Coronary artery (tissue), 2 donors: ENCODE results near the gene PLCG1.

Source experiments
- DNase-seq: peaks from one replicate; pipeline ENCODE4 v3.0.0-alpha.2; 2017; ENCODE audit warnings: low spot score
- H3K27ac ChIP-seq, 2 donors: fragments of 200-600 bp; sonication (generic); one replicate each; pipeline ENCODE4 v1.5.1; 2016 to 2019
- H3K4me3 ChIP-seq: fragments of 200-600 bp; sonication (generic); 2 replicates; pipeline ENCODE4 v1.5.1; 2016; ENCODE audit warnings: mild to moderate bottlenecking, moderate library complexity
- CTCF ChIP-seq: fragments of 200-600 bp; sonication (generic); IDR thresholded peaks from one replicate; pipeline ENCODE4 v1.5.1; 2019; ENCODE audit warnings: antibody characterized with exemption

Gene PLCG1

GRCh38 chr20:41140226-41141133 lies 3.1 kb downstream of the PLCG1 start:
- TF ChIP-seq CTCF: no peak
- no peak for DNase-seq
- Histone ChIP-seq H3K4me3 (peak overlapping the region; percentile 95), H3K27ac (peak overlapping the region; percentile 38 to 96)

- no peak for DNase-seq
- peak overlapping the region; percentile 25 for H3K4me3 ChIP-seq
- TF ChIP-seq CTCF: no peak
Measured at GRCh38 chr20:41141153-41141815, 3.9 kb downstream of the PLCG1 start.

GRCh38 chr20:41142245-41142644 lies 4.9 kb downstream of the PLCG1 start:
- peak overlapping the region; percentile 38 to 49 for H3K27ac ChIP-seq
- H3K4me3 ChIP-seq: no peak overlapping the region
- no peak for TF ChIP-seq CTCF
- no peak for DNase-seq

More at GRCh38 chr20:41141153-41141815, 3.9 kb downstream of the PLCG1 start:
- peak overlapping the region; percentile 38 to 96 for H3K27ac ChIP-seq

GRCh38 chr20:41142919-41143318 lies 5.6 kb downstream of the PLCG1 start:
- Histone ChIP-seq H3K4me3 (no peak overlapping the region), H3K27ac (peak overlapping the region in 1 of 2 donors; percentile 63)
- no peak for DNase-seq
- TF ChIP-seq CTCF: no peak

GRCh38 chr20:41143354-41143753 lies 6.0 kb downstream of the PLCG1 start:
- TF ChIP-seq CTCF: no peak
- no peak overlapping the region for H3K4me3 ChIP-seq
- H3K27ac ChIP-seq: peak overlapping the region in 1 of 2 donors; percentile 63
- DNase-seq: no peak

- Histone ChIP-seq H3K4me3 (no peak overlapping the region), H3K27ac (peak overlapping the region in 1 of 2 donors; percentile 79)
- no peak for DNase-seq
- TF ChIP-seq CTCF: no peak
Measured at GRCh38 chr20:41145317-41145716, 8.0 kb downstream of the PLCG1 start.
